GM13976 (cell line): ENCODE data around the gene TEDC2.

ENCODE experiments used
- DNase-seq: peaks from one replicate; pipeline ENCODE4 v3.0.0; 2012; ENCODE audit warnings: low spot score
- CTCF ChIP-seq: IDR thresholded peaks from 2 replicates; pipeline ENCODE4 v1.5.1; 2012; ENCODE audit warnings: borderline replicate concordance, mild to moderate bottlenecking; ENCODE audit not compliant: insufficient read depth; ENCODE audit errors: extremely low read depth, missing control alignments, control extremely low read depth
- in situ Hi-C: fragments of 300-500 bp; cut with MboI; formaldehyde crosslinking; loops from one replicate; pipeline ENCODE4 v1.12.0; 2022; ENCODE audit warnings: low sequenced_read_pairs, mixed read lengths, inconsistent platforms; ENCODE audit not compliant: unreplicated experiment

The TEDC2 gene

DNA sequence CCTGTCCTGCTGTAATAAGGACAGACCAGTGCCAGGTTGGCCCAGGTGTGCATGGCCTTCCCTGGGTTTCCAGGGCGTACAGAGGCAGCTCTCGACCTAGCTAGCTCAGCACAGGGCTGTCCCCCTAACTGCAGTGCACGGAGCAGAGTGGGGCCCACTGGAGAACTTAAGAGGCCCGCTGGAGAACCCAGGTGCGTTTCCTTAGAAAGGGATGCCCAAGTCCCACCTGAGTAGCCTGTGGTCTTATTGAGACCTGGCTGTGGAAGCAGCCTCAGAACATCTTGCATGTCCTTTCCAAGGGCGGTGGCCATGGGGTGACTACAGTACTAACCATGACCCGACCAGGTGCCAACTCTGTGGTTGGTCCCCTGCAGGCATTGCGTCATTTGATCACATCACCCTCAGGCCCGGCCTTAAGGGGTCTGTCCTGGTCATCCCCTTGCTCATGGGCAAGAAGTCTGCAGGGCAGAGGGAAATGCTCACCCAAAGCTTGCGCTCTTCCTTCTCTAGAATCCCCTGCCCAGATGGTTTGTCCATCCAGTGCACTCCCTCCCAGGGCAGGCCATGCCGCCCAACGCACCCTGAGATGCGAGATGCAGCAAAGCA, 34.0 kb upstream of the TEDC2 start:
- DNase-seq: no peak
- no peak for TF ChIP-seq CTCF
- in situ Hi-C loops: no loop called here

GRCh38 chr16:2426941-2427361, 33.0 kb upstream of the TEDC2 start:
- TF ChIP-seq CTCF: no peak
- in situ Hi-C loops: no loop called here

GRCh38 chr16:2427526-2427925, 32.4 kb upstream of the TEDC2 start:
- DNase-seq: no peak
- in situ Hi-C loops: no loop called here
- no peak for TF ChIP-seq CTCF

More at GRCh38 chr16:2426941-2427361, 33.0 kb upstream of the TEDC2 start:
- DNase-seq: no peak

DNA sequence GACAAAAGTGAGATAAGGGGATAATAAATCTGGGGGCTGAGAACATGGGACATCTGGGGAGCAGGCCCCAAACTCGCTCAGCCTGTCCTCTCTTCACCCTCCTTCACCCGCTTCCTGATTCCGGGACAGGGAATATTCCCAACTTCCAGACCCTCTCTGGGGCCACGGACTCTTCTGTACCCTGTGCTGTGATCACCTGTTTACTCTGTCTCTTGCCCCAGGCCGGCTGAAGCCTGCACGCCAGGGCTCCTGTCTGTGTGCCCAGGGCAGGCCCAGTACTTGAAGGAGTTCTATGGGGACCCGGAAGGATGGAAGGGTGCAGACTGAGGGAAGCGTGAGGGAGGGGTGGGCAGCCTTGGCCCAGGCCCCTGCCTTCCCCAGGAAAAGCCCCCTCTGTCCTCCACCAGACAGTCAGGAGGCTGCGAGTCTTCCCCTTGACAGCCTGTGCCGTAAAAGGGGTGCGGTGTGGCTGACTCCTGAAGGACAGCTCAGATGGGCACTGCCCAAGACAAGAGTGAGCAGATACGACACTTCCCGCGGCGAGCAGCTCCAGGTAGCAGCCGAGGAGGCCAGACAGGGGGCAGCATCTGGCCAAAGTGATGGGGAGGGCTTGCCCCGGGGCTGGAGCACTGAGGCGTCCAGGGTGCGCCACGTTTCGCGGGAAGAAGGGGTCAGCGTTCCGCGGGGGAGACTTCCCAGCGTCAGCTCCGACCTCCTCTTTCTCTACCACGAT, 31.7 kb upstream of the TEDC2 start:
- TF ChIP-seq CTCF: peak; percentile 57
- DNase-seq: peak; percentile 76
- in situ Hi-C loops: no loop called here

DNA sequence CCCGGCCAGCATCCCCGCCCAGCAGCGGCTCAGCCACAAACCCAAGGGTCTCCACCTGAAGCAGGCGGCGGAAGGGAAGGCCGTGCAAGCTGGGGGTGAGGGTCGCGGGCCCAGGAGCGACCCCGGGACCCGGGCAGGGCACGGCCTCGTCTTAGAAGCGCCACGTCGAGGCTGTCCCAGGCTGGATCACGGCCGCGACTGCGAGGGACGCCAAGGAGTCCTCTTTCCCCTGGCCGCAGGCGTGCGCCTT, 31.2 kb upstream of the TEDC2 start:
- TF ChIP-seq CTCF: no peak
- in situ Hi-C loops: no loop called here
- no peak for DNase-seq

- in situ Hi-C loops: no loop called here
- TF ChIP-seq CTCF: no peak
- DNase-seq: peak; percentile 100
These were observed 30.7 kb upstream of the TEDC2 start, which contains the start of gene CCNF for GRCh38 chr16:2429034-2429770. Gene CCNF, plus strand, starts transcription at chr16:2429447. Its CDS starts 35 bp downstream, at chr16:2429482.
